Cardiac fibroblast (primary cell): Measurements from ENCODE around the gene USH1G.

Experiments used
- DNase-seq, 2 donors: peaks; one replicate each; pipeline versions ENCODE4 v3.0.0 to v3.0.0-alpha.2; 2010; ENCODE audit warnings: low read depth in 2 of 2
- H3K4me3 ChIP-seq, 2 donors: replicated peaks in 1 of 2; 1 replicate in 1 of 2; 2 replicates in 1 of 2; pipeline ENCODE4 v1.5.1; 2011; ENCODE audit warnings: low read depth in 2 of 2, low read length in 2 of 2, mild to moderate bottlenecking in 2 of 2, moderate library complexity in 1 of 2
- CTCF ChIP-seq: IDR thresholded peaks from one replicate; pipeline ENCODE4 v1.5.1; 2011; ENCODE audit warnings: low read depth, mild to moderate bottlenecking, low read length, inconsistent platforms

The USH1G gene

GRCh38 chr17:74898376-74898946 is 24.6 kb downstream of the USH1G start:
- TF ChIP-seq CTCF = no peak
- no peak for DNase-seq
- no peak overlapping the region for H3K4me3 ChIP-seq

GRCh38 chr17:74893936-74894671 is 29.0 kb downstream of the USH1G start:
- TF ChIP-seq CTCF = no peak
- no peak for DNase-seq
- no peak overlapping the region for H3K4me3 ChIP-seq

GRCh38 chr17:74892974-74893911 is 29.8 kb downstream of the USH1G start, which contains the start of gene FADS6:
FADS6 (minus strand) TSS chr17:74893633; CDS start chr17:74893595, 38 bp downstream.
- TF ChIP-seq CTCF = no peak
- peak within 1 kb of the TSS in 1 of 2 donors; percentile 14 for H3K4me3 ChIP-seq
- DNase-seq = no peak

GRCh38 chr17:74892013-74892841 is 30.8 kb downstream of the USH1G start:
- DNase-seq = no peak
- no peak for TF ChIP-seq CTCF

GRCh38 chr17:74890554-74890953 is 32.5 kb downstream of the USH1G start:
- no peak for TF ChIP-seq CTCF
- H3K4me3 ChIP-seq = no peak overlapping the region
- no peak for DNase-seq

More at GRCh38 chr17:74892013-74892841, 30.8 kb downstream of the USH1G start:
- no peak overlapping the region for H3K4me3 ChIP-seq

GRCh38 chr17:74888469-74888868 is 34.6 kb downstream of the USH1G start:
- no peak overlapping the region for H3K4me3 ChIP-seq
- no peak for DNase-seq
- TF ChIP-seq CTCF = no peak
